Measurements from ENCODE around the gene SUPV3L1.
A peak's percentile ranks its signal among the peaks of the same experiment; 100 is the strongest.

SUPV3L1 gene

GRCh38 chr10:69222157-69223027, 42.4 kb downstream of the SUPV3L1 start:
- H3K4me3 ChIP-seq (ENCODE audit: low read depth, low read length), result peak overlapping the region; percentile 16
- peak; percentile 66 for TF ChIP-seq CTCF (IDR thresholded peaks at IDR 0.05; ENCODE audit: borderline replicate concordance, insufficient read depth, low read depth, low read length)

GRCh38 chr10:69223028-69223342, 43.0 kb downstream of the SUPV3L1 start:
- no peak for TF ChIP-seq CTCF (IDR thresholded peaks at IDR 0.05; ENCODE audit: borderline replicate concordance, insufficient read depth, low read depth, low read length)
- H3K4me3 ChIP-seq (ENCODE audit: low read depth, low read length), result no peak overlapping the region

- TF ChIP-seq CTCF (IDR thresholded peaks at IDR 0.05; ENCODE audit: borderline replicate concordance, insufficient read depth, low read depth, low read length), result no peak
- H3K4me3 ChIP-seq (ENCODE audit: low read depth, low read length), result no peak overlapping the region
Measured at GRCh38 chr10:69224862-69225657, 45.0 kb downstream of the SUPV3L1 start.

DNA sequence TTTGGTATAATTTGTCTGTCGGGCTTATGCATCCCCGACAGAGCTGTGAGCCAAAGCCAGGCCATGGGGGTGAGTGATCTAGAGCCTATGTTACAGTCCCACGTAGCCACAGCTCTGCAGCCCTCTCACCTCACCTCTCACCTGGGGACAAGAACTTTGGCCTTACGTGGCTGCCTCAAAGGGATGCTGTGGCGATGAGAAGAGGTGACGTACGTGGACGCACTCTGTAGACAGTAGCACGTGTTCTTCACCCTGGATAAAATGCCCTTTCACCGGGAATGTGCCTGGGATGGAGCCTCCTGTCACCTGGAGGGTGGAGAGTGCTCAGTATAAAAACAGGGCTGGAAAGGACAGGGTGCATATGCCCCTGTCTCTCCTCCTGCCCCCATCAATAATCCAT, 45.6 kb downstream of the SUPV3L1 start:
- no peak for TF ChIP-seq CTCF (IDR thresholded peaks at IDR 0.05; ENCODE audit: borderline replicate concordance, insufficient read depth, low read depth, low read length)
- no peak overlapping the region for H3K4me3 ChIP-seq (ENCODE audit: low read depth, low read length)

GRCh38 chr10:69226919-69227450, 47.0 kb downstream of the SUPV3L1 start:
- no peak overlapping the region for H3K4me3 ChIP-seq (ENCODE audit: low read depth, low read length)
- TF ChIP-seq CTCF (IDR thresholded peaks at IDR 0.05; ENCODE audit: borderline replicate concordance, insufficient read depth, low read depth, low read length), result no peak

DNA sequence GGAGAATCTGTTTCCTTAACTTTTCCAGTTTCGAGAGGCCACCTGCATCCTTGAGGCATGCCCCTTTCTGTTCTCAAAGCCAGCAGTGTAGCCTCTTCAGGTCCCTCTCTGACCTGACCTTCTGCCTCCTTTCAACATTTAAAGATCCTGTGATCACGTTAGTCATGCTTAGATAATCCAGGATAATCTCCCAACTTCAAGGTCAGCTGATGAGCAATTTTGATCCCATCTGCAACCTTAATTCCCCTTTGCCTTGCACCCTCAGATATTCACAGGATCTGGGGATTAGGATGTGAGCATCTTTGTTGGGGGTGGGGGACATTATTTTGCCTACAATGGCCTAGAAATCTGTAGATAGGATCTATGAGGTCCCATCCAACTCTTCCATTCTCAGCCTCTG, 48.1 kb downstream of the SUPV3L1 start:
- TF ChIP-seq CTCF (IDR thresholded peaks at IDR 0.05; ENCODE audit: borderline replicate concordance, insufficient read depth, low read depth, low read length), result no peak
- H3K4me3 ChIP-seq (ENCODE audit: low read depth, low read length), result no peak overlapping the region
